ENCODE measurements around the gene PPP2R2D. TPM values are rescaled to one million over a fixed set of nuclear protein-coding genes. Genes with fewer than 3 reads are reported as not detected.

PPP2R2D gene
- total RNA-seq, 4 donors from 2014 or later = 39.2 to 79.0 (median 52.9) TPM

DNA sequence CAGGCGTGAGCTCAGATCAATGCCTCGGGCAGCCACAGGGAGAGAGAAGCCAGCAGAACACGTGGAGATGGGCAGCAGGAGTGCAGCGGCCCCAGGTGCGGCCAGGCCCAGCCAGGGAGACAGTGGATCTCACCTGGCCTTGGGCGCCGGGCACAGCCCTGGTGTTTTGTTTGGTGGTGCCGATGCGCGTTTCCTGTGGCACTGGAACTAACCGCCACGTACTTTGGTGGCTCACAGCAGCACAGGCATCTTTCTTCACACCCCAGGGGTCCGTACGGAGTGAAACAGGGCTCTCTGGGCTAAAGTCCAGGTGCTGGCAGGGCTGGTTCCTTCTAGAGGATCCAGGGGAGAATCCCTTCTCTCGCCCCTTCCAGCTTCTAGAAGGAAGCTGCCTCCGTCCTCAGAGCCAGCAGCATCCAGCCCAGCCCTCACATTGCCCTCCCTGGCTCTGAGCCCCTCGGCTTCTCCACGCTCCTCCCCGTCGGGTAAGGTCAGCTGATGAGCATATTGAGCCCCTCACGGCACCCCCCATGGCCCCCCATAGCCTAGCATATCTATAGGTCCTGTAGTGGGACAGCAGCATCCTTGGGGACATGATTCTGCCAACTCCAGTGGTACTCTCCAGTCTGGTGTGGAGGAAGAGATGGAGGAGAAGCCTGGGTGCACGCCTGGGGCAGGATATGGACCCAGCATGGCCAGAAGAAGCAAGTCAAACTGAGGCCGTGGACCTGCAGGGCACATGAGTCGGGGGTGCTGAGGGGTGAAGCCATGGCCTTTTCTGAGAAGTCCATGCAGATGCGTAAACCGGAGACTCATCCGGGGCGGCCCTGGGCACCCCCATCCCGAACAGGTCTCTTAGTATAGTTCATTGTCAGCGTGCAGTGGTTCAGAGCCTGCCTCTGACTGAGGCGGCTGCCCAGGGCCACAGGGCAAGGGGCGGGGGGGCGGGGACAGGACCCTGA is 43.4 kb upstream of the PPP2R2D start:
- in situ Hi-C loops (cut with MboI; ENCODE audit: low pct_ligation_motif_present in 1 of 4, low pct_unique_long_range_greater_than_20kb in 1 of 4, low sequenced_read_pairs in 3 of 4) = no loop called here
- Histone ChIP-seq H3K4me3 (no peak overlapping the region), H3K27ac (no peak overlapping the region), H3K4me1 (no peaks in the 10 kb centered on the region), H3K36me3 (no peaks in the 10 kb centered on the region), H3K9me3 (no peaks in the 10 kb centered on the region), H3K27me3 (peaks cover 17% of the 10 kb centered on the region)
- DNase-seq = no peak
- 20 to 81% methylated on average over 1 to 31 of the region's 33 CpGs for WGBS, 2 donors (ENCODE audit: low coverage in 1 of 2)
- TF ChIP-seq POLR2AphosphoS5 (IDR thresholded peaks at IDR 0.05) (no peak), POLR2A (IDR thresholded peaks at IDR 0.05) (no peak), EP300 (IDR thresholded peaks at IDR 0.05; ENCODE audit: low read depth) (no peak)
- TF ChIP-seq, protein P1, sequence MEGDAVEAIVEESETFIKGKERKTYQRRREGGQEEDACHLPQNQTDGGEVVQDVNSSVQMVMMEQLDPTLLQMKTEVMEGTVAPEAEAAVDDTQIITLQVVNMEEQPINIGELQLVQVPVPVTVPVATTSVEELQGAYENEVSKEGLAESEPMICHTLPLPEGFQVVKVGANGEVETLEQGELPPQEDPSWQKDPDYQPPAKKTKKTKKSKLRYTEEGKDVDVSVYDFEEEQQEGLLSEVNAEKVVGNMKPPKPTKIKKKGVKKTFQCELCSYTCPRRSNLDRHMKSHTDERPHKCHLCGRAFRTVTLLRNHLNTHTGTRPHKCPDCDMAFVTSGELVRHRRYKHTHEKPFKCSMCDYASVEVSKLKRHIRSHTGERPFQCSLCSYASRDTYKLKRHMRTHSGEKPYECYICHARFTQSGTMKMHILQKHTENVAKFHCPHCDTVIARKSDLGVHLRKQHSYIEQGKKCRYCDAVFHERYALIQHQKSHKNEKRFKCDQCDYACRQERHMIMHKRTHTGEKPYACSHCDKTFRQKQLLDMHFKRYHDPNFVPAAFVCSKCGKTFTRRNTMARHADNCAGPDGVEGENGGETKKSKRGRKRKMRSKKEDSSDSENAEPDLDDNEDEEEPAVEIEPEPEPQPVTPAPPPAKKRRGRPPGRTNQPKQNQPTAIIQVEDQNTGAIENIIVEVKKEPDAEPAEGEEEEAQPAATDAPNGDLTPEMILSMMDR (IDR thresholded peaks at IDR 0.05) = no peak
- intact Hi-C loops (cut with DNase I; ENCODE audit: low total_unique reads) = no loop called here

DNA sequence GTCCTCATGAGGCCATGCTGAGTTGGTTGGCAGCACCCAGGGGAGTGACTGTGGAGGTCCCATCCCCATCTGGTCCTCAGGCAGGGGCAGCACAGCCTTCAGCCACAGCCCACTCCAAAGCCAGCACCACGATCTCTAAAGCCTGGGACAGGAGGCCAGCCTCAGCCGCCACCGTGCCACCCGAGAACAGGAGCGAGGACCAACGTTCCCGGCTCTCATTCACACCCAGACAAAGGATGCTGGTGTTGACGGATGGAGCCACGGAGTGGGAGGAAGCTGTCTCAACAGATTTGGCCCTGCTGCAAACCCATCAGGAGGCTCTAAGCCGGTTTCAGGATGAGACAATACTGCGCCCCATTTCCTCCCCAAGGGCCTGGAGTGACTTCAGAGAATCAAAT is 42.7 kb upstream of the PPP2R2D start:
- Histone ChIP-seq H3K4me1 (no peaks in the 10 kb centered on the region), H3K9me3 (no peaks in the 10 kb centered on the region), H3K27ac (no peak overlapping the region), H3K36me3 (no peaks in the 10 kb centered on the region), H3K4me3 (no peak overlapping the region), H3K27me3 (peaks cover 17% of the 10 kb centered on the region)
- in situ Hi-C loops (cut with MboI; ENCODE audit: low pct_ligation_motif_present in 1 of 4, low pct_unique_long_range_greater_than_20kb in 1 of 4, low sequenced_read_pairs in 3 of 4) = no loop called here
- intact Hi-C loops (cut with DNase I; ENCODE audit: low total_unique reads) = no loop called here
- no peak for DNase-seq
- 88% methylated on average over 11 of the region's 11 CpGs; no CpG with 5 or more reads in 1 of the 2 donors for WGBS, 2 donors (ENCODE audit: low coverage in 1 of 2)
- TF ChIP-seq EP300 (IDR thresholded peaks at IDR 0.05; ENCODE audit: low read depth) = no peak
- TF ChIP-seq POLR2A (IDR thresholded peaks at IDR 0.05) = no peak
- no peak for TF ChIP-seq POLR2AphosphoS5 (IDR thresholded peaks at IDR 0.05)
- TF ChIP-seq, protein P1 (IDR thresholded peaks at IDR 0.05) = no peak

DNA sequence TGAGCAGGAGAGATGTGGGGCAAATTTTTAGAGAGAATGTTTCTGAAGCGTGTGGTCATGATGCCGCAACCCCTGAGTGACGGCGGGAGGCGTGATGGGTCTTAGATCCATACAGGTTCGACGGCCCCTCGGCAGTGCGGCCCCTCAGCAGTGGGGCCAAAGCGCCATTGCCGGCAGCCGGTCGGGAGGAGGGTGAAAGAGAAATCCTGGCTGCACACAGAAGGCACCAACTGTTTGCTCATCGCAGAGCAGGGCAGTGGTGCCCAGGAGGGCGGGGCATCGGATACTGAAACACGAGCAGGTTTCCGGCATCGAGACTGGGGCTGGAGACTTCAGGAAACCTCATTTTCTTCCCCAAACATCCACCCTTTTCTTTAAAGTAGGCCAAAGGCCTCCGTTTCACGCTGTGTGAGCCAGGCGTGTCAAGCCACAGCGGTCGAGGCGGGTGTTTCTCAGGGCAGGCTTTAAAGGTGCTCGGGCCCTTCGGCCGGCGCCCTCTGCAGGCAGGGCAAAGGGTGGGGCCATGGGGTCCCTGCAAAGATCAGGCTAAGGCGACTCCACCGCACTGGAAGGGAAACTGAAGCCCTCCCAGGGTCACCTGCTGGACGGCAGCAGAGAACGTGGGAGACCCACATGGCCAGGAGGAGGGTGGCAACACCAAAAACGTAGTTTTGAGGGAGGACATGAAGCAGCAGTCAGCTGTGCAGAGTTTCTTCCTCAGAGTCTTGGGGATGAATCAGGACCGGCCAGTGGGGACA is 42.0 kb upstream of the PPP2R2D start:
- no peaks in the 10 kb centered on the region for H3K36me3 ChIP-seq
- intact Hi-C loops (cut with DNase I; ENCODE audit: low total_unique reads) = no loop called here
- in situ Hi-C loops (cut with MboI; ENCODE audit: low pct_ligation_motif_present in 1 of 4, low pct_unique_long_range_greater_than_20kb in 1 of 4, low sequenced_read_pairs in 3 of 4) = no loop called here
- H3K4me3 ChIP-seq = no peak overlapping the region
- 85% methylated on average over 35 of the region's 35 CpGs; no CpG with 5 or more reads in 1 of the 2 donors for WGBS, 2 donors (ENCODE audit: low coverage in 1 of 2)
- TF ChIP-seq POLR2A (IDR thresholded peaks at IDR 0.05) (no peak), EP300 (IDR thresholded peaks at IDR 0.05; ENCODE audit: low read depth) (no peak), POLR2AphosphoS5 (IDR thresholded peaks at IDR 0.05) (no peak)
- TF ChIP-seq, protein P1 (IDR thresholded peaks at IDR 0.05) = no peak
- no peaks in the 10 kb centered on the region for H3K4me1 ChIP-seq
- H3K27ac ChIP-seq = no peak overlapping the region
- H3K9me3 ChIP-seq = no peaks in the 10 kb centered on the region
- DNase-seq = no peak
- peaks cover 17% of the 10 kb centered on the region for H3K27me3 ChIP-seq

DNA sequence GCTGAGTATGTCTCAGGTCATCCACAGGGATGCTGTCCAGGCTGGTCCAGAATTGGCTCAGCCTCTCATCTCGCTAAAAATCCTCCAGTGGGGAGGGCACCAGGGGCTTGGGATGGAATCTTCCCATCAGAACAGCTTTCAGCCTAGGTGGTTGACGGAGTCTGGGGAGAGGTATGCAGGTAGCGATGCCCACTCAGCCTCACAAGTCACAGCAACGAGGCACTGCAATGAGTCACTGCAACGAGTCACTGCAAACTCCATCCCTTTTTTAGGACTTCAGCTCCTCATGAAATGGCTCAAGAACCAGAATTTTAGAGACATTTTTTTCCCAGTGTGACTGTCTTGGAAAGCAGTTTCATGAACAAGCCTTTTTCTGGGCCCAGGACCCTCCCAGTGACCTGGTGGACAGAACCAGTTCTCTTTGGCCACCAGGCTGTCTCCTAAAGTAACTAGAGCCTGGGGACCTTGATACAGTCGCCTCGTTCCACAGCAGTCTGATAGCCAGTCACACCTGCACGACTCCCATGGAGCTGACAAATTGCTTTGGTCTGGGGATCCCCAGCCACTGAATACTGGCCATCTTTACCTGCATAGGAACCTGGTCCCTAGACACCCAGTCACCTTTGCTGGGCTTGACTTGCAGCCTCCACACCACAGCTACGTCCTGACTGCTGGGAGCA is 41.3 kb upstream of the PPP2R2D start:
- Histone ChIP-seq H3K9me3 (no peaks in the 10 kb centered on the region), H3K27ac (no peak overlapping the region), H3K4me3 (no peak overlapping the region), H3K4me1 (no peaks in the 10 kb centered on the region), H3K36me3 (no peaks in the 10 kb centered on the region), H3K27me3 (peaks cover 17% of the 10 kb centered on the region)
- intact Hi-C loops (cut with DNase I; ENCODE audit: low total_unique reads) = no loop called here
- WGBS, 2 donors (ENCODE audit: low coverage in 1 of 2) = 72 to 76% methylated on average over 4 to 9 of the region's 9 CpGs
- DNase-seq = no peak
- in situ Hi-C loops (cut with MboI; ENCODE audit: low pct_ligation_motif_present in 1 of 4, low pct_unique_long_range_greater_than_20kb in 1 of 4, low sequenced_read_pairs in 3 of 4) = no loop called here
- TF ChIP-seq POLR2AphosphoS5 (IDR thresholded peaks at IDR 0.05) = no peak
- TF ChIP-seq, protein P1 (IDR thresholded peaks at IDR 0.05) = no peak
- no peak for TF ChIP-seq POLR2A (IDR thresholded peaks at IDR 0.05)
- no peak for TF ChIP-seq EP300 (IDR thresholded peaks at IDR 0.05; ENCODE audit: low read depth)

Data from transverse colon (tissue), 4 donors.